BJ (cell line): ENCODE results near the gene PRAME. TPM values are rescaled to one million over a fixed set of nuclear protein-coding genes. Genes with fewer than 3 reads are reported as not detected.

Experiments
- CTCF ChIA-PET: fragments of 350-600 bp; formaldehyde crosslinking; extraction: SDS; loops from one replicate; lab custom pipeline; 2021; ENCODE audit warnings: antibody characterized with exemption, inconsistent platforms; lab: Yijun Ruan, JAX
- POLR2A ChIA-PET: fragments of 300-600 bp; sonication (Branson Sonifier 250); formaldehyde crosslinking; extraction: SDS; loops from one replicate; lab custom pipeline; 2021; ENCODE audit warnings: antibody characterized with exemption; lab: Charles Lee
- DNase-seq: peaks from one replicate; pipeline ENCODE4 v3.0.0-alpha.2; 2011; ENCODE audit warnings: low read depth
- H3K27me3 ChIP-seq: 2 replicates; pipeline ENCODE4 v1.6.0; 2011; ENCODE audit warnings: low read length; ENCODE audit not compliant: control insufficient read depth, insufficient read depth
- H3K36me3 ChIP-seq: 2 replicates; pipeline ENCODE4 v1.5.1; 2011; ENCODE audit warnings: low read length; ENCODE audit not compliant: control insufficient read depth, insufficient read depth
- H3K4me3 ChIP-seq: 2 replicates; pipeline ENCODE4 v1.5.1; 2011; ENCODE audit warnings: low read depth, mild to moderate bottlenecking, control low read depth, low read length
- CTCF ChIP-seq: IDR thresholded peaks from 2 replicates; pipeline ENCODE4 v1.5.1; 2011; ENCODE audit warnings: low read depth, mild to moderate bottlenecking, control low read depth, inconsistent platforms, low read length, moderate library complexity; ENCODE audit not compliant: insufficient read depth
- polyA plus RNA-seq: library from polyadenylated mRNA; depleted of rRNA; stranded (reverse); fragments of >200 nt; gene quantifications from 2 replicates; pipeline ENCODE4 v1.2.3, GENCODE V29; 2011; rRNA removed
- small RNA-seq: library from RNA; depleted of rRNA; stranded (forward); fragments of <200 nt; gene quantifications from one replicate; pipeline ENCODE3, GENCODE V24; 2012; ENCODE audit warnings: low replicate concordance, low read depth; ENCODE audit not compliant: insufficient read length

The PRAME gene
- polyA plus RNA-seq, 1 experiment, result 0.15 TPM

- peak within 1 kb of the TSS; percentile 69 for H3K4me3 ChIP-seq
- no peaks in the 10 kb centered on the region; the same call in 1 of the 2 replicates for H3K27me3 ChIP-seq
- no peaks in the 10 kb centered on the region for H3K36me3 ChIP-seq
- DNase-seq, result peak; percentile 7
- ChIA-PET CTCF (interaction anchor here (1.1 to 2.3 kb wide), 6 partner anchors 10 to 447 kb away, joined by 3 to 7 read pairs (median 5); partner anchors contain the start of gene ZNF280A), POLR2A (no interaction called here)
- peak; percentile 74 for TF ChIP-seq CTCF
Observed at GRCh38 chr22:22508274-22509176, 50.5 kb downstream of the PRAME start, which contains the start of gene ZNF280B. Gene ZNF280B, minus strand, starts transcription at chr22:22508742. Its CDS starts 19,344 bp downstream, at chr22:22489398.

- CTCF ChIA-PET, result interaction anchor here (1.0 to 2.3 kb wide), 6 partner anchors 9 to 448 kb away, joined by 3 to 6 read pairs (median 4); no protein-coding TSS in a partner anchor
- peak overlapping the region; percentile 69 for H3K4me3 ChIP-seq
- TF ChIP-seq CTCF, result no peak
- no peaks in the 10 kb centered on the region for H3K36me3 ChIP-seq
- H3K27me3 ChIP-seq, result no peaks in the 10 kb centered on the region
- POLR2A ChIA-PET, result no interaction called here
- DNase-seq, result no peak
Observed at GRCh38 chr22:22507743-22508273, 51.3 kb downstream of the PRAME start.

- Histone ChIP-seq H3K27me3 (no peaks in the 10 kb centered on the region), H3K4me3 (no peak overlapping the region), H3K36me3 (no peaks in the 10 kb centered on the region)
- ChIA-PET CTCF (interaction anchor here (1.0 to 1.2 kb wide), 3 partner anchors 12 to 81 kb away, joined by 3 to 4 read pairs (median 3); no protein-coding TSS in a partner anchor), POLR2A (no interaction called here)
- DNase-seq, result no peak
- no peak for TF ChIP-seq CTCF
Observed at GRCh38 chr22:22506736-22507135, 52.3 kb downstream of the PRAME start.

GRCh38 chr22:22498267-22498666, 60.8 kb downstream of the PRAME start:
- Histone ChIP-seq H3K36me3 (no peaks in the 10 kb centered on the region), H3K4me3 (no peak overlapping the region), H3K27me3 (no peaks in the 10 kb centered on the region)
- no peak for DNase-seq
- TF ChIP-seq CTCF, result no peak
- CTCF ChIA-PET, result interaction anchor here (2.2 kb wide), 1 partner anchor 10 kb away, joined by 5 read pairs; the partner anchor contains the start of gene ZNF280B
- POLR2A ChIA-PET, result no interaction called here

Small RNAs within 50 kb of the gene (small RNA-seq; reads per million reads assigned to genes)
- gene IGLV2-34, result not detected

Other genes starting within 250 kb of the PRAME start
- 0.58 and 1.2 TPM in 2 replicates for gene ZNF280B, start 50.5 kb downstream of the PRAME start, polyA plus RNA-seq
- not detected in 2 replicates for gene ZNF280A, start 39.0 kb downstream of the PRAME start, polyA plus RNA-seq
- gene GGTLC2, start 85.3 kb upstream of the PRAME start, polyA plus RNA-seq, result not detected in 2 replicates